ENCODE measurements around the gene COX8C.
"Not testable (repeated sequence)": the region's sequence is repeated elsewhere in the genome, so short reads cannot be mapped to it uniquely, and the experiment has no call there.

The COX8C gene

GRCh38 chr14:93331002-93331727 lies 15.8 kb upstream of the COX8C start:
- FAIRE-seq (peak; percentile 38), DNase-seq (ENCODE audit: insufficient read length, low spot score) (no peak)
- no peak for TF ChIP-seq POLR2A (IDR thresholded peaks at IDR 0.05; ENCODE audit: low read depth, low read length)

GRCh38 chr14:93331728-93332396 lies 15.1 kb upstream of the COX8C start:
- DNase-seq (ENCODE audit: insufficient read length, low spot score), result peak; percentile 7
- TF ChIP-seq POLR2A (IDR thresholded peaks at IDR 0.05; ENCODE audit: low read depth, low read length), result no peak
- peak; percentile 69 for FAIRE-seq

- FAIRE-seq, result no peak
- no peak for TF ChIP-seq POLR2A (IDR thresholded peaks at IDR 0.05; ENCODE audit: low read depth, low read length)
- peak; percentile 43 for DNase-seq (ENCODE audit: insufficient read length, low spot score)
Observed at GRCh38 chr14:93332397-93332852, 14.6 kb upstream of the COX8C start.

GRCh38 chr14:93332853-93333630 lies 13.9 kb upstream of the COX8C start, which contains the start of gene BTBD7:
TSS of gene BTBD7 (minus strand) at chr14:93333036. CDS start at chr14:93296051, 36,985 bp downstream.
- DNase-seq (ENCODE audit: insufficient read length, low spot score) (peak; percentile 95), FAIRE-seq (peak; percentile 90)
- peak; percentile 44; the same call in 1 of the 2 replicates for TF ChIP-seq POLR2A (IDR thresholded peaks at IDR 0.05; ENCODE audit: low read depth, low read length)

- no peak for DNase-seq (ENCODE audit: insufficient read length, low spot score)
- no peak for TF ChIP-seq POLR2A (IDR thresholded peaks at IDR 0.05; ENCODE audit: low read depth, low read length)
Observed at GRCh38 chr14:93333631-93334103, 13.3 kb upstream of the COX8C start.

GRCh38 chr14:93337143-93337753 lies 9.7 kb upstream of the COX8C start:
- DNase-seq (ENCODE audit: insufficient read length, low spot score), result no peak
- TF ChIP-seq POLR2A (IDR thresholded peaks at IDR 0.05; ENCODE audit: low read depth, low read length), result no peak
- no peak for FAIRE-seq

More at GRCh38 chr14:93333631-93334103, 13.3 kb upstream of the COX8C start:
- no peak for FAIRE-seq

- FAIRE-seq (no peak), DNase-seq (ENCODE audit: insufficient read length, low spot score) (no peak)
- TF ChIP-seq POLR2A (IDR thresholded peaks at IDR 0.05; ENCODE audit: low read depth, low read length), result no peak
Observed at GRCh38 chr14:93337884-93338283, 9.1 kb upstream of the COX8C start.

GRCh38 chr14:93343266-93343665 lies 3.7 kb upstream of the COX8C start:
- no peak for TF ChIP-seq POLR2A (IDR thresholded peaks at IDR 0.05; ENCODE audit: low read depth, low read length)
- DNase-seq (ENCODE audit: insufficient read length, low spot score) (no peak), FAIRE-seq (no peak)

GRCh38 chr14:93343797-93344196 lies 3.2 kb upstream of the COX8C start:
- TF ChIP-seq POLR2A (IDR thresholded peaks at IDR 0.05; ENCODE audit: low read depth, low read length), result no peak
- FAIRE-seq, result no peak
- DNase-seq (ENCODE audit: insufficient read length, low spot score), result no peak

GRCh38 chr14:93347850-93348249 lies 868 bp downstream of the COX8C start:
- no peak for FAIRE-seq
- TF ChIP-seq POLR2A (IDR thresholded peaks at IDR 0.05; ENCODE audit: low read depth, low read length), result no peak
- no peak for DNase-seq (ENCODE audit: insufficient read length, low spot score)

- no peak for DNase-seq (ENCODE audit: insufficient read length, low spot score)
- FAIRE-seq, result no peak
- no peak for TF ChIP-seq POLR2A (IDR thresholded peaks at IDR 0.05; ENCODE audit: low read depth, low read length)
Observed at GRCh38 chr14:93348292-93348691, 1.3 kb downstream of the COX8C start.

GRCh38 chr14:93354873-93355272 lies 7.9 kb downstream of the COX8C start:
- FAIRE-seq; DNase-seq (ENCODE audit: insufficient read length, low spot score): not testable (repeated sequence)

GRCh38 chr14:93368996-93369712 lies 22.2 kb downstream of the COX8C start:
- TF ChIP-seq POLR2A (IDR thresholded peaks at IDR 0.05; ENCODE audit: low read depth, low read length), result no peak
- DNase-seq (ENCODE audit: insufficient read length, low spot score) (no peak), FAIRE-seq (no peak)

Data from H54 (cell line).